Measurements from ENCODE around the gene PSPH. TPM values are rescaled to one million over a fixed set of nuclear protein-coding genes. Genes with fewer than 3 reads are reported as not detected.
"Not testable (repeated sequence)": the region's sequence is repeated elsewhere in the genome, so short reads cannot be mapped to it uniquely, and the experiment has no call there.

The PSPH gene
- total RNA-seq, 3 donors from 2014 or later, result 8.0 to 12.0 (median 11.4) TPM

DNA sequence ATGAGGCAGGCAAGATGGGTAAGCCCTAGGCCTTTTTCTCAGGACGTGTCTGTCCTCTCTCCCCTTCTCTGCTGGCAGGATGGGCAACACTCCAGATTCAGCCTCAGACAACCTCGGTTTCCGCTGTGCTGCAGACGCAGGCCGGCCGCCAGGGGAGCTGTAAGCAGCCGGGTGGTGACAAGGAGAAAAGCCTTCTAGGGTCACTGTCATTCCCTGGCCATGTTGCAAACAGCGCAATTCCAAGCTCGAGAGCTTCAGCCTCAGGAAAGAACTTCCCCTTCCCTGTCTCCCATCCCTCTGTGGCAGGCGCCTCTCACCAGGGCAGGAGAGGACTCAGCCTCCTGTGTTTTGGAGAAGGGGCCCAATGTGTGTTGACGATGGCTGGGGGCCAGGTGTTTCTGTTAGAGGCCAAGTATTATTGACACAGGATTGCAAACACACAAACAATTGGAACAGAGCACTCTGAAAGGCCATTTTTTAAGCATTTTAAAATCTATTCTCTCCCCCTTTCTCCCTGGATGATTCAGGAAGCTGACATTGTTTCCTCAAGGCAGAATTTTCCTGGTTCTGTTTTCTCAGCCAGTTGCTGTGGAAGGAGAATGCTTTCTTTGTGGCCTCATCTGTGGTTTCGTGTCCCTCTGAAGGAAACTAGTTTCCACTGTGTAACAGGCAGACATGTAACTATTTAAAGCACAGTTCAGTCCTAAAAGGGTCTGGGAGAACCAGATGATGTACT, 28.4 kb upstream of the PSPH start:
- intact Hi-C loops (cut with DNase I, micrococcal nuclease), result loop anchor here in 1 of 2 donors (10.0 kb wide), 1 partner anchor 75 kb away; no protein-coding TSS in a partner anchor
- Histone ChIP-seq H3K4me3 (no peak overlapping the region), H3K36me3 (ENCODE audit: low read depth) (no peaks in the 10 kb centered on the region), H3K4me1 (ENCODE audit: low read depth) (no peaks in the 10 kb centered on the region), H3K9me3 (no peaks in the 10 kb centered on the region)
- TF ChIP-seq, protein P1, sequence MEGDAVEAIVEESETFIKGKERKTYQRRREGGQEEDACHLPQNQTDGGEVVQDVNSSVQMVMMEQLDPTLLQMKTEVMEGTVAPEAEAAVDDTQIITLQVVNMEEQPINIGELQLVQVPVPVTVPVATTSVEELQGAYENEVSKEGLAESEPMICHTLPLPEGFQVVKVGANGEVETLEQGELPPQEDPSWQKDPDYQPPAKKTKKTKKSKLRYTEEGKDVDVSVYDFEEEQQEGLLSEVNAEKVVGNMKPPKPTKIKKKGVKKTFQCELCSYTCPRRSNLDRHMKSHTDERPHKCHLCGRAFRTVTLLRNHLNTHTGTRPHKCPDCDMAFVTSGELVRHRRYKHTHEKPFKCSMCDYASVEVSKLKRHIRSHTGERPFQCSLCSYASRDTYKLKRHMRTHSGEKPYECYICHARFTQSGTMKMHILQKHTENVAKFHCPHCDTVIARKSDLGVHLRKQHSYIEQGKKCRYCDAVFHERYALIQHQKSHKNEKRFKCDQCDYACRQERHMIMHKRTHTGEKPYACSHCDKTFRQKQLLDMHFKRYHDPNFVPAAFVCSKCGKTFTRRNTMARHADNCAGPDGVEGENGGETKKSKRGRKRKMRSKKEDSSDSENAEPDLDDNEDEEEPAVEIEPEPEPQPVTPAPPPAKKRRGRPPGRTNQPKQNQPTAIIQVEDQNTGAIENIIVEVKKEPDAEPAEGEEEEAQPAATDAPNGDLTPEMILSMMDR (IDR thresholded peaks at IDR 0.05), result no peak
- peak; percentile 52 to 71 (median 67) for DNase-seq
- peak; percentile 43 for ATAC-seq

GRCh38 chr7:56078196-56078595, 27.0 kb upstream of the PSPH start:
- DNase-seq (no peak), ATAC-seq (no peak)
- Histone ChIP-seq H3K4me1 (ENCODE audit: low read depth) (no peaks in the 10 kb centered on the region), H3K4me3 (no peak overlapping the region), H3K9me3 (no peaks in the 10 kb centered on the region), H3K36me3 (ENCODE audit: low read depth) (no peaks in the 10 kb centered on the region)
- intact Hi-C loops (cut with DNase I, micrococcal nuclease), result loop anchor here in 1 of 2 donors (10.0 kb wide), 1 partner anchor 73 kb away; no protein-coding TSS in a partner anchor
- TF ChIP-seq, protein P1 (IDR thresholded peaks at IDR 0.05), result no peak

DNA sequence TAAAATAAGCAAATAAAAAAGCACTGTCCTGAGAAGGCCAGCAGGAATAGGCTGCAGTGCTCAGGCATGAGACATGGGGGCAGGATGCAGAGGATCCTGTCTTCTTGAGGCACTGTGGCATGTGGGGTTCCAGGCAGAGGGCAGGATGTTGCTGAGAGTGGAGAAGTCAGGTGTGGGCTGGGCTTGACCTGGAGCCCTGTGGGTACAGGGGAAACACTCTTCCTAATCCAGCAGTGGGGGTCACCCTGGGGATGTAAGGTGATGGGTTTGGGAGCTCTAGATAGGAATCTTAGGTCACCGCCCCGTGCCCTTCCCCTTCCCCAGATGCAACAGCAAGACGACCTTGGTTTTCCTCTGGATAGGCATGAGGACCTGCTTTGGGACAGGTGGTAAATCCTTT, 26.4 kb upstream of the PSPH start:
- no peaks in the 10 kb centered on the region for H3K9me3 ChIP-seq
- intact Hi-C loops (cut with DNase I, micrococcal nuclease), result loop anchor here in 1 of 2 donors (10.0 kb wide), 1 partner anchor 73 kb away; no protein-coding TSS in a partner anchor
- no peaks in the 10 kb centered on the region for H3K4me1 ChIP-seq (ENCODE audit: low read depth)
- ATAC-seq (no peak), DNase-seq (no peak)
- no peak overlapping the region for H3K4me3 ChIP-seq
- TF ChIP-seq, protein P1 (IDR thresholded peaks at IDR 0.05), result no peak
- no peaks in the 10 kb centered on the region for H3K36me3 ChIP-seq (ENCODE audit: low read depth)

DNA sequence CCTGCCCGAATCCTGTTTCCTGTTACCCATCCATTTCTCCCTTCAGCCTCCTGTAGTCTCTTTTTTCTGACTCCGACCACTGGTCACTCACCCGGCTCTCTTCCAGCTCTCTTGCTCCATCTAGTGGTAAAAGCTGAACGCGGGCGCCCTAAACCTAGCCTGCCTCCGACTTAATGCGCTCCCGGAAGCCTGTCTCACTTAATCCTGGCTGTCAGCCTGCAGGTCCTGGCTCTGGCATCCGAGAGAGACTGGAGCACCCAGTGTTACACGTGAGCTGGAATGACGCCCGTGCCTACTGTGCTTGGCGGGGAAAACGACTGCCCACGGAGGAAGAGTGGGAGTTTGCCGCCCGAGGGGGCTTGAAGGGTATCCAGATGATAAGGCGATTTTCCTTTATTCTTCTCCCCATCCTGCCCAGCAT, 23.1 kb upstream of the PSPH start:
- intact Hi-C loops (cut with DNase I, micrococcal nuclease), result loop anchor here (2.0 to 10.0 kb wide), 2 partner anchors 70 kb away; no protein-coding TSS in a partner anchor

DNA sequence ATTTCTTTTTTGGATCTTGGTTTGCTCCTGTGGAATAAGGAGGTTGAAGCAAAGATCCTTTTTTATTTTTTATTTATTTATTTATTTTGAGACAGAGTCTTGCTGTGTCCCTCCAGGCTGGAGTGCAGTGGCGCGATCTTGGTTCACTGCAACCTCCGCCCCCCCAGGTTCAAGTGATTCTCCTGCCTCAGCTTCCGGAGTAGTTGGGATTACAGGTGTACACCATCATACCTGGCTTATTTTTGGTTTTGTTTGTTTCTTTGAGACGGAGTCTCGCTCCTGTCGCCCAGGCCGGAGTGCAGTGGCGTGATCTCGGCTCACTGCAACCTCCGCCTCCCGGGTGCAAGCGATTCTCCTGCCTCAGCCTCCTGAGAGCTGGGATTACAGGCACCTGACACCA, 15.1 kb upstream of the PSPH start:
- ATAC-seq; H3K4me3 ChIP-seq; intact Hi-C loops (cut with DNase I, micrococcal nuclease): not testable (repeated sequence)

More for the DNA sequence above, 23.1 kb upstream of the PSPH start:
- TF ChIP-seq, protein P1 (IDR thresholded peaks at IDR 0.05), result peak; percentile 89
- ATAC-seq (peak; percentile 99), DNase-seq (peak; percentile 79 to 90 (median 89))
- H3K36me3 ChIP-seq (ENCODE audit: low read depth), result no peaks in the 10 kb centered on the region
- no peak overlapping the region for H3K4me3 ChIP-seq
- H3K9me3 ChIP-seq, result no peaks in the 10 kb centered on the region
- H3K4me1 ChIP-seq (ENCODE audit: low read depth), result no peaks in the 10 kb centered on the region

GRCh38 chr7:56063882-56064625, 12.8 kb upstream of the PSPH start, which contains the start of gene SUMF2:
TSS of gene SUMF2 (plus strand) at chr7:56064286. CDS start at chr7:56064312, 26 bp downstream.
- TF ChIP-seq, protein P1 (IDR thresholded peaks at IDR 0.05), result no peak
- ATAC-seq (peak; percentile 99), DNase-seq (peak; percentile 92 to 94 (median 93))
- peaks cover 5% of the 10 kb centered on the region for H3K4me1 ChIP-seq (ENCODE audit: low read depth)
- intact Hi-C loops (cut with DNase I, micrococcal nuclease), result no loop called here
- H3K9me3 ChIP-seq, result no peaks in the 10 kb centered on the region
- peak within 1 kb of the TSS; percentile 93 for H3K4me3 ChIP-seq
- H3K36me3 ChIP-seq (ENCODE audit: low read depth), result no peaks in the 10 kb centered on the region

More for the DNA sequence above, 15.1 kb upstream of the PSPH start:
- H3K4me1 ChIP-seq (ENCODE audit: low read depth); H3K9me3 ChIP-seq; H3K36me3 ChIP-seq (ENCODE audit: low read depth); DNase-seq: not testable (repeated sequence)

Data from mucosa of descending colon (tissue), 3 donors.